Measurements from ENCODE around the gene ATRIP. TPM values are rescaled to one million over a fixed set of nuclear protein-coding genes. Genes with fewer than 3 reads are reported as not detected.
"Not testable (repeated sequence)": the region's sequence is repeated elsewhere in the genome, so short reads cannot be mapped to it uniquely, and the experiment has no call there.

ATRIP gene
- total and polyA plus RNA-seq, 4 donors: 4.0 to 7.5 (median 5.7) TPM

- H3K4me3 ChIP-seq (ENCODE audit: low read length in 2 of 2): no peak overlapping the region
- no peaks in the 10 kb centered on the region for H3K27me3 ChIP-seq (ENCODE audit: control insufficient read depth in 1 of 2, insufficient read depth in 2 of 2, low read length in 1 of 2)
- H3K36me3 ChIP-seq (ENCODE audit: control insufficient read depth in 1 of 2, insufficient read depth in 2 of 2, low read length in 1 of 2): peaks cover 0 to 1% of the 10 kb centered on the region in 2 donors
- no peak overlapping the region for H3K27ac ChIP-seq (ENCODE audit: low read depth in 1 of 2, low read length in 2 of 2)
- no peaks in the 10 kb centered on the region for H3K9me3 ChIP-seq (ENCODE audit: control insufficient read depth, low read length)
- ATAC-seq (ENCODE audit: low FRiP score) (no peak), DNase-seq (peak in 1 of 2 donors; percentile 57)
- H3K4me1 ChIP-seq (ENCODE audit: control insufficient read depth in 1 of 2, insufficient read depth in 2 of 2, low read length in 2 of 2): no peaks in the 10 kb centered on the region
- intact Hi-C loops (cut with DNase I): no loop called here
- 84 to 86% methylated on average over 19 of the region's 19 CpGs for WGBS, 2 donors
These were observed 32.4 kb downstream of the ATRIP start for GRCh38 chr3:48478626-48479555.

- H3K27ac ChIP-seq (ENCODE audit: low read depth in 1 of 2, low read length in 2 of 2); intact Hi-C loops (cut with DNase I); H3K9me3 ChIP-seq (ENCODE audit: control insufficient read depth, low read length); ATAC-seq (ENCODE audit: low FRiP score); H3K4me1 ChIP-seq (ENCODE audit: control insufficient read depth in 1 of 2, insufficient read depth in 2 of 2, low read length in 2 of 2); H3K4me3 ChIP-seq (ENCODE audit: low read length in 2 of 2); H3K27me3 ChIP-seq (ENCODE audit: control insufficient read depth in 1 of 2, insufficient read depth in 2 of 2, low read length in 1 of 2); H3K36me3 ChIP-seq (ENCODE audit: control insufficient read depth in 1 of 2, insufficient read depth in 2 of 2, low read length in 1 of 2): not testable (repeated sequence)
- DNase-seq: peak in 1 of 2 donors; percentile 58
- 97% methylated on average over 11 of the region's 11 CpGs for WGBS, 2 donors
These were observed 34.4 kb downstream of the ATRIP start for GRCh38 chr3:48480891-48481290.

- H3K4me1 ChIP-seq (ENCODE audit: control insufficient read depth in 1 of 2, insufficient read depth in 2 of 2, low read length in 2 of 2); H3K27ac ChIP-seq (ENCODE audit: low read depth in 1 of 2, low read length in 2 of 2); intact Hi-C loops (cut with DNase I); H3K36me3 ChIP-seq (ENCODE audit: control insufficient read depth in 1 of 2, insufficient read depth in 2 of 2, low read length in 1 of 2); H3K9me3 ChIP-seq (ENCODE audit: control insufficient read depth, low read length); H3K4me3 ChIP-seq (ENCODE audit: low read length in 2 of 2); H3K27me3 ChIP-seq (ENCODE audit: control insufficient read depth in 1 of 2, insufficient read depth in 2 of 2, low read length in 1 of 2); ATAC-seq (ENCODE audit: low FRiP score): not testable (repeated sequence)
- DNase-seq: peak in 1 of 2 donors; percentile 20
- WGBS, 2 donors: 93 to 96% methylated on average over 6 of the region's 6 CpGs
These were observed 36.3 kb downstream of the ATRIP start for GRCh38 chr3:48482822-48483221.

- no peak for ATAC-seq (ENCODE audit: low FRiP score)
- no peak overlapping the region for H3K27ac ChIP-seq (ENCODE audit: low read depth in 1 of 2, low read length in 2 of 2)
- WGBS, 2 donors: 95 to 97% methylated on average over 5 of the region's 5 CpGs
- H3K36me3 ChIP-seq (ENCODE audit: control insufficient read depth in 1 of 2, insufficient read depth in 2 of 2, low read length in 1 of 2): no peaks in the 10 kb centered on the region
- intact Hi-C loops (cut with DNase I): no loop called here
- no peak for DNase-seq
- H3K9me3 ChIP-seq (ENCODE audit: control insufficient read depth, low read length): no peaks in the 10 kb centered on the region
- H3K27me3 ChIP-seq (ENCODE audit: control insufficient read depth in 1 of 2, insufficient read depth in 2 of 2, low read length in 1 of 2): no peaks in the 10 kb centered on the region
- no peaks in the 10 kb centered on the region for H3K4me1 ChIP-seq (ENCODE audit: control insufficient read depth in 1 of 2, insufficient read depth in 2 of 2, low read length in 2 of 2)
- H3K4me3 ChIP-seq (ENCODE audit: low read length in 2 of 2): no peak overlapping the region
These were observed 40.4 kb downstream of the ATRIP start for GRCh38 chr3:48486952-48487351.

GRCh38 chr3:48492461-48493202 is 46.1 kb downstream of the ATRIP start:
- no peak for ATAC-seq (ENCODE audit: low FRiP score)
- no peaks in the 10 kb centered on the region for H3K4me1 ChIP-seq (ENCODE audit: control insufficient read depth in 1 of 2, insufficient read depth in 2 of 2, low read length in 2 of 2)
- no peak for DNase-seq
- H3K4me3 ChIP-seq (ENCODE audit: low read length in 2 of 2): no peak overlapping the region
- H3K27me3 ChIP-seq (ENCODE audit: control insufficient read depth in 1 of 2, insufficient read depth in 2 of 2, low read length in 1 of 2): no peaks in the 10 kb centered on the region
- H3K9me3 ChIP-seq (ENCODE audit: control insufficient read depth, low read length): no peaks in the 10 kb centered on the region
- peaks cover 0 to 2% of the 10 kb centered on the region in 2 donors for H3K36me3 ChIP-seq (ENCODE audit: control insufficient read depth in 1 of 2, insufficient read depth in 2 of 2, low read length in 1 of 2)
- intact Hi-C loops (cut with DNase I): no loop called here
- no peak overlapping the region for H3K27ac ChIP-seq (ENCODE audit: low read depth in 1 of 2, low read length in 2 of 2)
- WGBS, 2 donors: 91 to 92% methylated on average over 7 of the region's 7 CpGs

- Histone ChIP-seq H3K9me3 (ENCODE audit: control insufficient read depth, low read length) (no peaks in the 10 kb centered on the region), H3K4me3 (ENCODE audit: low read length in 2 of 2) (no peak overlapping the region), H3K27me3 (ENCODE audit: control insufficient read depth in 1 of 2, insufficient read depth in 2 of 2, low read length in 1 of 2) (no peaks in the 10 kb centered on the region), H3K36me3 (ENCODE audit: control insufficient read depth in 1 of 2, insufficient read depth in 2 of 2, low read length in 1 of 2) (peaks cover 0 to 2% of the 10 kb centered on the region in 2 donors), H3K27ac (ENCODE audit: low read depth in 1 of 2, low read length in 2 of 2) (no peak overlapping the region), H3K4me1 (ENCODE audit: control insufficient read depth in 1 of 2, insufficient read depth in 2 of 2, low read length in 2 of 2) (no peaks in the 10 kb centered on the region)
- DNase-seq (no peak), ATAC-seq (ENCODE audit: low FRiP score) (no peak)
- intact Hi-C loops (cut with DNase I): no loop called here
- WGBS, 2 donors: 88 to 92% methylated on average over 3 of the region's 3 CpGs
These were observed 46.6 kb downstream of the ATRIP start for GRCh38 chr3:48493203-48493501.

GRCh38 chr3:48500656-48501055 is 54.1 kb downstream of the ATRIP start:
- 95 to 100% methylated on average over 5 of the region's 5 CpGs for WGBS, 2 donors
- ATAC-seq (ENCODE audit: low FRiP score): no peak
- Histone ChIP-seq H3K27ac (ENCODE audit: low read depth in 1 of 2, low read length in 2 of 2) (no peak overlapping the region), H3K4me3 (ENCODE audit: low read length in 2 of 2) (no peak overlapping the region), H3K9me3 (ENCODE audit: control insufficient read depth, low read length) (no peaks in the 10 kb centered on the region), H3K4me1 (ENCODE audit: control insufficient read depth in 1 of 2, insufficient read depth in 2 of 2, low read length in 2 of 2) (no peaks in the 10 kb centered on the region), H3K27me3 (ENCODE audit: control insufficient read depth in 1 of 2, insufficient read depth in 2 of 2, low read length in 1 of 2) (no peaks in the 10 kb centered on the region), H3K36me3 (ENCODE audit: control insufficient read depth in 1 of 2, insufficient read depth in 2 of 2, low read length in 1 of 2) (no peaks in the 10 kb centered on the region)
- intact Hi-C loops (cut with DNase I): loop anchor here in 1 of 2 donors (5.0 kb wide), 1 partner anchor 33 kb away; a partner anchor contains a TSS
- DNase-seq: peak in 1 of 2 donors; percentile 45

GRCh38 chr3:48501196-48501595 is 54.7 kb downstream of the ATRIP start:
- no peaks in the 10 kb centered on the region for H3K36me3 ChIP-seq (ENCODE audit: control insufficient read depth in 1 of 2, insufficient read depth in 2 of 2, low read length in 1 of 2)
- H3K27ac ChIP-seq (ENCODE audit: low read depth in 1 of 2, low read length in 2 of 2): no peak overlapping the region
- 89 to 93% methylated on average over 7 of the region's 7 CpGs for WGBS, 2 donors
- ATAC-seq (ENCODE audit: low FRiP score) (no peak), DNase-seq (peak in 1 of 2 donors; percentile 63)
- H3K4me3 ChIP-seq (ENCODE audit: low read length in 2 of 2): no peak overlapping the region
- H3K9me3 ChIP-seq (ENCODE audit: control insufficient read depth, low read length): no peaks in the 10 kb centered on the region
- H3K4me1 ChIP-seq (ENCODE audit: control insufficient read depth in 1 of 2, insufficient read depth in 2 of 2, low read length in 2 of 2): no peaks in the 10 kb centered on the region
- H3K27me3 ChIP-seq (ENCODE audit: control insufficient read depth in 1 of 2, insufficient read depth in 2 of 2, low read length in 1 of 2): no peaks in the 10 kb centered on the region
- intact Hi-C loops (cut with DNase I): loop anchor here in 1 of 2 donors (5.0 kb wide), 1 partner anchor 34 kb away; a partner anchor contains a TSS

All from aorta (tissue), 5 donors.